Epithelial cell of alveolus of lung (primary cell): ENCODE results near the gene C1orf52. TPM values are rescaled to one million over a fixed set of nuclear protein-coding genes. Genes with fewer than 3 reads are reported as not detected.

ENCODE experiments used
- total RNA-seq: library from RNA; depleted of rRNA; stranded (reverse); fragments of >200 nt; gene quantifications from 2 replicates; pipeline ENCODE4 v1.2.1, GENCODE V29; 2015

C1orf52 gene
- 8.1 and 21.6 TPM in 2 replicates for total RNA-seq

DNA sequence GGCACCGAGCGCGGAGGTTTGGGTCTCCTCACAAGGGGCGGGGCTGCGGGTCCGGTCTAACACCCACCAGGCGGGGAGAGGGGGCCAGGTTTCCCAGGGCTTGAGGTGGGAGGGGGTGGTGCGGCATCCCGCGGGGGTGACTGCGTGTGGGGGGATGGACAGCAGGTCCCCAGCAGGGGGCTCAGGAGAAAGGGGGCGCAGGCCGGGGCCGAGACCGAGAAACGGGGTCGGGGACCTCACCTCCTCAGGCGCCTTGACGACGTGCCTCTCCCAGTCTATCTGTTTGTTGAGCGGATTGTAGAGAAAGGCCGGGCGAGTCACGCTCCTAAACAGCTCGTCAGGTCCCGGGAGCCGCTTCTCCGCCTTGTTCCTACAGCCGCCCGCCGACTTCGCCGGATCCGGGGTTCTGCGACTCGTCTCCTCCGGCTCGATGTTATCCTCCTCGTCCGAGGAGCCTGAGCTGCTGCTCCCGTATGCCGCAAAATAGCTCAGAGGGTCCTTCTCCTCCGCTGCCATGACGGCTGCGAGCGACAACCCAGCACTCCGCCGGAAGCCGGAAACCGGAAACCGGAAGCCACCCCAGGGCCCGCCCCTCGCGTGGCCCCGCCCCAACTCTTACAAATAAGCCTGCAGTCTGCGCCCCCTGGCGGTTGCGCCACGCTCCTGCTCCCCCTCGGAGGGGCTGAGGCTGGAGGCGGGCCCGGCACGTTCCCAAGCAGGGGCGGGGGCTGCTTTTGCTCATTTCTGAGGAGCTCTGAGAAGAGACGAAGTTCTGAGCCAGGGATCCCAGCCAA is at the start of gene C1orf52:
Gene C1orf52, minus strand, starts transcription at position 545 of the 794 bp plus-strand sequence. Its CDS starts 29 bp downstream, at position 516.

DNA sequence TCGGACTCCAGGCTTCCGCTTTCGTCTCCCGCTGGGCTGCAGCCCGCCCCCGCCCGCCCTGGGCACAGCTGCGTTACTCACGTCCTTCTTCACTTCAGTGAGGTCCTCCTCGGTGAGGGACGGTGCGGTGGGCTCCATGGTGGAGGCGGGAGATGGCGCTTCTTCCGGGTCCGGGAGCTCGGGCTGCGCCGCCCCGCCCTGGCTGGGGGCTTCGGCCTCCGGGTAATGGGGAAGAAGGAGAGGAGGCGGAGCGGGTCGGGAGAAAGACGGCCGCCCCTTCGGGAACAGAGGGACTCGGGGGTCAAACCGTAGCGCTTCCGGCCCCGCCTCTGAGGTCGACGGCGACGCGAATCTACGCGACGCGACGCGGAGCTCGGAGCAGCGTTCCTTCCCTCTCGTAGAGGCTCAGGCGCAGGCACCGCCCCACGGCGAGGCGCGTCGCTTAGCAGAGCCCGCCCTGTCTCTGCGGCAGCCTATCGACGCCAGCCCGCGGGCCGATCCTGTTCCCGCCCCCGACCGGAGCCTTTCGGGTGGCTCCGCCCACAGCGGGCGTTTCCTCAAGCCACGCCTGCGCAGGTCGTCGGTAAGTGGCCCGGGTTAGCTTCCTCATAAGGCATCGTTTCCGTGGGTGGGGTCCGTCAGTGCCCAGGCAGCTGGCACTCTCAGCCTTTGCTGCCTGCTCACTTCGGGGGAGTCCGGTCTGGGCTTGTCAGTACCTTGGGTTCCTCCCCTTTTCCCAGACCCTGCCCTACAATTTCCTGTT is 16.9 kb upstream of the C1orf52 start, which contains the start of gene BCL10:
Gene BCL10, minus strand, starts transcription at position 418 of the 763 bp plus-strand sequence. Its CDS starts 280 bp downstream, at position 138.

DNA sequence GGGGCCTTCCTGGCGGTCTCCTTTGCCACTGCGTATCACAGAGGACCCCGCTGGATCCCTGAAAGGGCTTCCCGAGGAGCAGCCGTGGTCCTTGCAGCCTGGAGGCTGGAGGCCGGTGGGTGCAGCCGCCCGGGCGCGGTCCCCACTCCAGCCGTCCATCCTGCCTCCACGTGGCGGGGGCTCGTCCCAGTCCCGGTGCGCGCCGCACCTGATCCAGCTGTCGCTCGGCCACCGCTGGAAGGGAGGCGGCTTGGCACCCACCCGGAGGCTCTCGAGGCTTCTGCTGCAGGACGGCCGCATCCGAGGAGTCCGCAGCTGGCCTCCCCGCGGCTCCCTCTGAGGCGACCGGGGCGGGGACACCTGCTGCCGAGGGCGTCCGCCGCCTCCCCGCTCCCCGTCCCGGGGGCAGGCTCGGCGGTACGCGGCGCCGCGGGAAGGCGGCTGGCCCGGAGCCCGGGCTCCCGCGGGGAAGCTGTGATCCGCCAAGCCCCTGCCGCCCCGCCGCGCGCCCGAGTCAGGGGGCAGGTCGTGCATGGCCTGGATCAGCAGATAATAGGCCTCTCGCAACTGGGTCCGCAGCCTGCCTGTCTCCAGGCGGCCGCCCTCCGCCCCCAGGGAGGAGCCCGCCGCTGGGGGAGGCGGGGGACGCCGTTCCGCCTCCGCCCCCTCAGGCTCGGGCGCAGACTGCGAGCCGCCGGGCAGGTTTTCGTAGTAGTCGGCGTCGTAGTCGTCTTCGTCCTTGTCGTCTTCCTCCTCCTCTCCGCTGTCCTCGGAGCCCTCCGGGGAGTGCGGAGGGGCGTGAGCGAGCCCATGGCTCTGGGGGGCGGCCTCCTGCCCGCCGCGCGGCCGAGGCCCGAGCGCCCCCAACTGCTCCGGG is 58.8 kb downstream of the C1orf52 start, which contains the start of gene SYDE2:
Gene SYDE2, minus strand, starts transcription at position 554 of the 877 bp plus-strand sequence. Its CDS starts 20 bp downstream, at position 534.

Other genes starting within 250 kb of the C1orf52 start
- under 0.01 TPM in 1 of 2 replicates, not detected in the other for gene MCOLN3, start 211.2 kb downstream of the C1orf52 start, total RNA-seq
- gene SYDE2, start 58.6 kb downstream of the C1orf52 start, total RNA-seq = 3.0 and 3.1 TPM in 2 replicates
- gene BCL10, start 17.0 kb upstream of the C1orf52 start, total RNA-seq = 26.7 and 34.3 TPM in 2 replicates
- 6.0 and 27.3 TPM in 2 replicates for gene DDAH1, start 205.5 kb upstream of the C1orf52 start, total RNA-seq